Testis (tissue), 2 donors: ENCODE data around the gene P2RY11.

ENCODE experiments used
- POLR2A ChIP-seq: fragments of 450-650 bp; IDR thresholded peaks from one replicate; pipeline ENCODE4 v1.6.1; 2017; ENCODE audit warnings: antibody characterized with exemption, mild to moderate bottlenecking, moderate library complexity
- TF ChIP-seq, protein P1 (sequence below), 3 experiments: fragments of 450-650 bp in 2 of 3; fragments of 200-600 bp in 1 of 3; sonication (generic) in 1 of 3; IDR thresholded peaks; one replicate each; pipeline ENCODE4 v1.5.1; 2016 to 2019; ENCODE audit warnings: antibody characterized with exemption in 3 of 3, mild to moderate bottlenecking in 2 of 3, moderate library complexity in 1 of 3

DNA sequence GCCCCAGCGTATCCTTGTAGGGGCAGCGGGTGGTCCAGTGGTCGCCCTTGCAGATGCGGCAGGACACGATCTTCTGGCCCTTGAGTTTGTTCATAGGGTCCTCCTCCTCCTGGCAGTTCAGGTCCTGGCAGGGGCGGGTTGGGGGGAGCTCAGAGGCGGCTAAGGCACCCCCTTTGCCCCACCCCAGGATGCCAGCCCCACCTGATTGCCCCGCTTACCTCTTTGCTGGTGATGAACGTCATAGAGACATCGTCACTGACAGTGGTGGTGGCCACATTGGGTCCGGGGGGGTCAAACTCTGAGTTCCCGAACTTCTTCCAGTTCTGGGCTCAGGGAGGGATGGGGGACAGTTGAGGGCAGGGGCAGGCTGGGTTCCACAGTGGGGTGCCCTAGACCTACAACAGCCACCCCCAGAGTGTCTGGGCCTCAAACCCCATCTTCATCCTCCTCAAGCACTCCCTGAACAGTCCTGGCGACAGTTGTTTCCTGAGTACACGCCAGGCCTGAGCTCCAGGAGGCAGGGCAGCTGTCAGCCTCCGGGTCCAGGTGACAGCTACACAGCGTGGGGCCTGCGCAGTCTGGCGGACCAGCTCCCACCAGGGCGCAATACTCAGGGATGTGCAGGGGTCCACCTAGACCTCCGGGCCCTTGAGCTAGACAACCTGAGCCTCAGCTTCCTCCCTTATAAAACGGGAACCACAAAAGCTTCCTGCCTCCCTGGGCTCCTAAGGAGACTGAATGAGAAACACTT, 5.5 kb downstream of the P2RY11 start:
- TF ChIP-seq, protein P1, sequence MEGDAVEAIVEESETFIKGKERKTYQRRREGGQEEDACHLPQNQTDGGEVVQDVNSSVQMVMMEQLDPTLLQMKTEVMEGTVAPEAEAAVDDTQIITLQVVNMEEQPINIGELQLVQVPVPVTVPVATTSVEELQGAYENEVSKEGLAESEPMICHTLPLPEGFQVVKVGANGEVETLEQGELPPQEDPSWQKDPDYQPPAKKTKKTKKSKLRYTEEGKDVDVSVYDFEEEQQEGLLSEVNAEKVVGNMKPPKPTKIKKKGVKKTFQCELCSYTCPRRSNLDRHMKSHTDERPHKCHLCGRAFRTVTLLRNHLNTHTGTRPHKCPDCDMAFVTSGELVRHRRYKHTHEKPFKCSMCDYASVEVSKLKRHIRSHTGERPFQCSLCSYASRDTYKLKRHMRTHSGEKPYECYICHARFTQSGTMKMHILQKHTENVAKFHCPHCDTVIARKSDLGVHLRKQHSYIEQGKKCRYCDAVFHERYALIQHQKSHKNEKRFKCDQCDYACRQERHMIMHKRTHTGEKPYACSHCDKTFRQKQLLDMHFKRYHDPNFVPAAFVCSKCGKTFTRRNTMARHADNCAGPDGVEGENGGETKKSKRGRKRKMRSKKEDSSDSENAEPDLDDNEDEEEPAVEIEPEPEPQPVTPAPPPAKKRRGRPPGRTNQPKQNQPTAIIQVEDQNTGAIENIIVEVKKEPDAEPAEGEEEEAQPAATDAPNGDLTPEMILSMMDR (IDR thresholded peaks at IDR 0.05): no peak
- TF ChIP-seq POLR2A: no peak
